K562 (cell line): ENCODE results near the gene ICA1L. TPM values are rescaled to one million over a fixed set of nuclear protein-coding genes. Genes with fewer than 3 reads are reported as not detected.

Source experiments
- ATAC-seq: fragments of 200-7000 bp; cut with Tn5 transposase; 3 replicates; pipeline ENCODE4 v1.9.1; 2020; ENCODE audit warnings: moderate library complexity
- BruUV-seq: library from RNA; stranded (reverse); fragments of 400-500 nt; replicated peaks from 2 replicates; lab custom pipeline; 2021; lab: Mats Ljungman, UMichigan
- CTCF ChIA-PET: fragments of 300-600 bp; formaldehyde crosslinking; extraction: SDS; loops from one replicate; lab custom pipeline; 2021; ENCODE audit warnings: low intra/inter-chr PET ratio; lab: Yijun Ruan, JAX
- POLR2A ChIA-PET: fragments of 300-600, 350-650 bp; sonication (Branson Sonifier 250); formaldehyde crosslinking; extraction: SDS; loops from one replicate; lab custom pipeline; 2021; ENCODE audit warnings: antibody characterized with exemption, inconsistent platforms; lab: Yijun Ruan, JAX
- DNase-seq, 4 experiments: peaks; one replicate each; pipeline versions ENCODE4 v3.0.0 to v3.0.0-alpha.2; 2011 to 2018; ENCODE audit warnings: low spot score in 3 of 4, mixed read lengths in 3 of 4; ENCODE audit errors: extremely low read depth in 1 of 4
- FAIRE-seq: peaks from 2 replicates; lab custom pipeline; 2011; peaks lifted over from hg19 to GRCh38; lab: Jason Lieb, UNC
- H2AFZ ChIP-seq: 2 replicates; pipeline ENCODE4 v1.6.0; 2011; ENCODE audit warnings: low read depth, low read length, control low read depth, inconsistent platforms
- H3K27ac ChIP-seq: fragments of 200-600 bp; 3 replicates; pipeline ENCODE4 v1.8.0; 2011; ENCODE audit warnings: low read depth, mild to moderate bottlenecking, control low read depth, inconsistent platforms, low read length, moderate library complexity, mixed read lengths; ENCODE audit errors: extremely low read depth
- H3K27me3 ChIP-seq, 2 experiments: fragments of 300-600 bp in 1 of 2; 2 replicates in 1 of 2; 3 replicates in 1 of 2; pipeline versions ENCODE4 v1.6.0 to v1.8.0; 2011; ENCODE audit warnings: inconsistent platforms in 2 of 2, low read length in 2 of 2, mild to moderate bottlenecking in 1 of 2, mixed read lengths in 1 of 2, moderate library complexity in 1 of 2; ENCODE audit not compliant: control insufficient read depth in 2 of 2, insufficient read depth in 2 of 2
- H3K36me3 ChIP-seq: fragments of 300-600 bp; 3 replicates; pipeline ENCODE4 v1.8.0; 2011; ENCODE audit warnings: mild to moderate bottlenecking, low read length, inconsistent platforms; ENCODE audit not compliant: control insufficient read depth, insufficient read depth
- H3K4me1 ChIP-seq, 2 experiments: fragments of 200-600 bp in 1 of 2; replicated peaks in 1 of 2; 2 replicates in 1 of 2; 3 replicates in 1 of 2; pipeline versions ENCODE4 v1.5.1 to v1.8.0; 2011; ENCODE audit warnings: inconsistent platforms in 2 of 2, low read length in 2 of 2, mild to moderate bottlenecking in 1 of 2, mixed read lengths in 1 of 2, moderate library complexity in 1 of 2; ENCODE audit not compliant: control insufficient read depth in 2 of 2, insufficient read depth in 2 of 2
- H3K4me2 ChIP-seq: 2 replicates; pipeline ENCODE4 v1.6.1; 2011; ENCODE audit warnings: low read length, control low read depth, inconsistent platforms, mixed read lengths; ENCODE audit not compliant: insufficient read depth
- H3K4me3 ChIP-seq: fragments of 200-600 bp; sonication (generic), shearing (Covaris generic); 2 replicates; pipeline ENCODE4 v1.5.1; 2016; ENCODE audit warnings: control low read depth, inconsistent platforms
- H3K79me2 ChIP-seq: fragments of 200-600 bp; 3 replicates; pipeline ENCODE4 v1.8.0; 2011; ENCODE audit warnings: low read length, inconsistent platforms; ENCODE audit not compliant: control insufficient read depth, insufficient read depth
- H3K9ac ChIP-seq, 2 experiments: 2 replicates each; pipeline versions ENCODE4 v1.6.0 to v1.6.1; 2011; ENCODE audit warnings: low read depth in 2 of 2, low read length in 2 of 2, control low read depth in 1 of 2, inconsistent platforms in 1 of 2, mild to moderate bottlenecking in 1 of 2, mixed read lengths in 1 of 2; ENCODE audit not compliant: insufficient read depth in 1 of 2
- H3K9me1 ChIP-seq: one replicate; pipeline ENCODE4 v1.6.0; 2011; ENCODE audit warnings: inconsistent platforms, mild to moderate bottlenecking, low read length, moderate library complexity; ENCODE audit not compliant: control insufficient read depth, insufficient read depth
- H3K9me3 ChIP-seq: replicated peaks from 2 replicates; pipeline ENCODE4 v1.5.1; 2011; ENCODE audit warnings: low read depth, low read length, inconsistent platforms; ENCODE audit not compliant: control insufficient read depth, insufficient read depth
- H4K20me1 ChIP-seq: replicated peaks from 2 replicates; pipeline ENCODE4 v1.6.1; 2011; ENCODE audit warnings: low read length, inconsistent platforms, mixed read lengths; ENCODE audit not compliant: control insufficient read depth, insufficient read depth
- CHD1 ChIP-seq: fragments of 200-600 bp; sonication (generic); IDR thresholded peaks from one replicate; pipeline ENCODE4 v1.6.1; 2012; ENCODE audit warnings: mild to moderate bottlenecking, moderate library complexity, low read length, inconsistent platforms
- MTA1 ChIP-seq: fragments of 450-650 bp; IDR thresholded peaks from 2 replicates; pipeline ENCODE4 v1.6.1; 2017; ENCODE audit warnings: borderline replicate concordance
- OTX1 ChIP-seq: fragments of 450-650 bp; formaldehyde crosslinking; IDR thresholded peaks from 2 replicates; pipeline ENCODE4 v1.4.0; 2022; ENCODE audit warnings: mild to moderate bottlenecking
- SMAD1 ChIP-seq: fragments of 150-350 bp; IDR thresholded peaks from 2 replicates; pipeline ENCODE4 v1.6.1; 2014; ENCODE audit warnings: low read length, low read depth; ENCODE audit not compliant: partially characterized antibody
- TGIF2 ChIP-seq: sonication (generic); formaldehyde crosslinking; IDR thresholded peaks from 2 replicates; pipeline ENCODE4 v1.8.1; 2022; ENCODE audit warnings: mild to moderate bottlenecking, missing genetic modification reagents, moderate library complexity
- XRCC3 ChIP-seq: fragments of 450-650 bp; IDR thresholded peaks from 2 replicates; pipeline ENCODE4 v1.6.1; 2017; ENCODE audit warnings: mild to moderate bottlenecking, moderate library complexity
- ZNF197 ChIP-seq: fragments of 200-800 bp; sonication (Bioruptor generic); IDR thresholded peaks from 2 replicates; pipeline ENCODE4 v1.6.1; 2016; ENCODE audit warnings: low read depth, missing genetic modification characterization, missing compliant biosample characterization
- WGBS: fragments of 100-300 bp; shearing (Covaris generic); methylation state at CpG from one replicate; pipeline ENCODE4 v1.1.6; 2016; ENCODE audit warnings: low coverage, mixed read lengths; ENCODE audit not compliant: insufficient coverage; ENCODE audit errors: missing lambda C conversion rate; 5-methylcytosine and 5-hydroxymethylcytosine counted together
- in situ Hi-C: fragments of 300-500 bp; cut with MboI; formaldehyde crosslinking; loops from 4 replicates; pipeline ENCODE4 v1.15.0; 2018; ENCODE audit warnings: inconsistent platforms, mixed read lengths
- intact Hi-C: fragments of 100-400 bp; cut with micrococcal nuclease; formaldehyde crosslinking; loops from 2 replicates; pipeline ENCODE4 v1.14.2; 2022
- polyA plus RNA-seq, 8 experiments: library from polyadenylated mRNA; depleted of rRNA in 4 of 8; stranded (reverse) in 5 of 8; unstranded in 3 of 8; fragments of >200 nt; fragmentation: Nextera tagmentation in 2 of 8; fragmentation: Illumina TruSeq in 1 of 8; extraction: Ambion mirVana in 2 of 8; extraction: Trizol in 1 of 8; gene quantifications; 2 replicates each; pipeline versions ENCODE4 v1.2.1 to v1.2.3, GENCODE V29; 2011 to 2014; ENCODE audit warnings: inconsistent platforms in 1 of 8, missing spikeins in 1 of 8
- total RNA-seq, 7 experiments: library from RNA; depleted of rRNA in 6 of 7; stranded (reverse); fragments of >200 nt in 6 of 7; fragmentation: Illumina TruSeq in 2 of 7; extraction: Trizol in 2 of 7; gene quantifications; 2 replicates each; pipeline versions ENCODE4 v1.2.1 to v1.2.3, GENCODE V29; 2011 to 2021; ENCODE audit warnings: low replicate concordance in 1 of 7
- TF ChIP-seq, protein P1 (sequence below): fragments of 250-450 bp; sonication (Bioruptor Pico); IDR thresholded peaks from 2 replicates; pipeline ENCODE4 v1.5.0; 2021; ENCODE audit warnings: mild to moderate bottlenecking, moderate library complexity

Gene ICA1L
- total and polyA plus RNA-seq, 9 of the 15 experiments (the other 6 are each of a cell fraction or from before 2014, with no cell fraction given) = 0.57 to 1.7 (median 1.1) TPM

DNA sequence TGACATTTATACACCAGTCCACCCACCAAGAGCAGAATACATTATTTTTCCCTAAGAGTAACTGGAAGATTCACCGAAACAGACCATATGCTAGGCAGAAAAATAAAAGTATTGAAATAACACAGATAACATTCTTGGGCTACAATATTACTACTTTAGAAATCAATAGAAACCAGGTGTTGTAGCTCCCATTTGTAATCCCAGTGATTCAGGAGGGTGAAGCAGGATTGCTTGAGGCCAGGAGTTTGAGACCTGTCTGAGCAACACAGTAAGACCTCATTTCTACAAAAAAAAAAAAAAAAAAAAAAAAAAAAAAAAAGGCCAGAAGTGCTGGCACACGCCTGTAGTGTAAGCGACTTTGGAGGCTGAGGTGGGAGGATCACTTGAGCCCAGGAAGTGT, 9.6 kb downstream of the ICA1L start:
- in situ Hi-C loops (no loop called here), intact Hi-C loops (no loop called here)
- Histone ChIP-seq H3K9me3 (no peaks in the 10 kb centered on the region), H3K27ac (no peak overlapping the region), H3K4me1 (no peaks in the 10 kb centered on the region), H3K79me2 (no peaks in the 10 kb centered on the region), H3K4me3 (no peak overlapping the region), H3K27me3 (no peaks in the 10 kb centered on the region), H3K36me3 (no peaks in the 10 kb centered on the region), H2AFZ (no peak overlapping the region), H4K20me1 (no peaks in the 10 kb centered on the region), H3K9ac (no peak overlapping the region), H3K4me2 (no peak overlapping the region), H3K9me1 (no peaks in the 10 kb centered on the region)
- WGBS = 40% methylated on average over 1 of the region's 3 CpGs
- BruUV-seq = no TSS peak
- no peak for TF ChIP-seq OTX1 (CRISPR knock-in tag)
- TF ChIP-seq MTA1 = no peak
- no peak for TF ChIP-seq CHD1
- TF ChIP-seq SMAD1 = no peak
- no peak for TF ChIP-seq TGIF2 (CRISPR knock-in tag)
- TF ChIP-seq, protein P1, sequence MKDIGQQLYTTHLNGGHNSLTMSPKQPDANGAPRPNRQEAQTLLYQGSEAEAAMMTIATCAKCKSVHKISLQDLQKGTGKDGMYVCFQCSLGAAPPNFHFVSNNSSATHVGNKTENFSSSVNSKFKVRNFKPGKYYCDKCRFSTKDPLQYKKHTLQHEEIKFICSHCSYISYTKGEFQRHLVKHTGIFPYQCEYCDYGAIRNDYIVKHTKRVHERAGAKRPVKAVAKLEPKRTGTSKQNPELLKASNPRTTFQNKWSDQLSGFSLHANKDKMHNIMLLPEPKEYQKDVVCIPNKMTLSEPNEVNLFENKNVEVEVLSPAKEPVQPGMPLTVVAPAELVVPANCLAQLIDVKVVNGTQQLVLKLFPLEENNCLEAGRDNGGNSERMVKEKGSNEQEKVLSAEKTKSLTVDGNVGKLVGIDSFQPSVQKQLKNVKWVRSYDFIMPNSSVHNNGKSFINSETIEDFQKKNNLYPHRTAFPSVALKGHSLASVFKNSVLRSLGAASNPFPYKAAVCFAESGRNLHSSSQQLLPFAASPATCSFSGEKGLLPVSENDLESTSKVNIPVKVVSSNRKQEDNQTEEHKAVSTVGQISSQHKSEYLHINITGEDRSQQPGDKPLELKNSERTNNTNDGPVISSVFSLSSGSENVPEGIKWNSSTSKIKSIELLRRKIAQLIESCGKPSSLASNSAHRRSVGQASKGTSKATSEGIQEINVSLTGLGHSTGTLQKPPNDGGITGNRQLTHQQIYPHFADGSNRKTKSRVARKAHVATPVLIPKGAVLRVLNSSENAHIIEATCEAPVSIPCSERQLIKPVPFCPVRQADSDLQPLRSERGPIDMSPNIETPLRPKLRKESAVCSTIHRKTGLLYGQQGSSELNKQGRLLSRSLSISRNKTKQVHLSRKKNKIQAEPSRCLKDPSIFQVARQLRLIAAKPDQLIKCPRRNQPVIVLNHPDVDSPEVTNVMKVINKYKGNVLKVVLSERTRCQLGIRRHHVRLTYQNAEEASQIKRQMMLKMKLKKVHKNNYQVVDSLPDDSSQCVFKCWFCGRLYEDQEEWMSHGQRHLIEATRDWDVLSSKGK (CRISPR knock-in tag) = no peak
- no peak for TF ChIP-seq XRCC3
- no peak for TF ChIP-seq ZNF197 (CRISPR knock-in tag)
- FAIRE-seq (no peak), DNase-seq (no peak), ATAC-seq (no peak)
- CTCF ChIA-PET = no interaction called here
- POLR2A ChIA-PET = no interaction called here
